DND-41 (cell line): Measurements from ENCODE around the gene LRRTM4.

ENCODE experiments used
- EZH2 ChIP-seq: IDR thresholded peaks from 3 replicates; pipeline ENCODE4 v1.6.1; 2012; ENCODE audit warnings: borderline replicate concordance, low read depth, mild to moderate bottlenecking, moderate library complexity, low read length, inconsistent platforms; ENCODE audit not compliant: severe bottlenecking
- TF ChIP-seq, protein P1 (sequence below): IDR thresholded peaks from 2 replicates; pipeline ENCODE4 v1.5.1; 2012; ENCODE audit warnings: borderline replicate concordance, low read length, moderate library complexity, mild to moderate bottlenecking; ENCODE audit not compliant: poor library complexity, severe bottlenecking; ENCODE audit errors: extremely low read depth

GRCh38 chr2:77185052-77185451 lies 337.1 kb downstream of the LRRTM4 start:
- TF ChIP-seq EZH2, result no peak
- TF ChIP-seq, protein P1, sequence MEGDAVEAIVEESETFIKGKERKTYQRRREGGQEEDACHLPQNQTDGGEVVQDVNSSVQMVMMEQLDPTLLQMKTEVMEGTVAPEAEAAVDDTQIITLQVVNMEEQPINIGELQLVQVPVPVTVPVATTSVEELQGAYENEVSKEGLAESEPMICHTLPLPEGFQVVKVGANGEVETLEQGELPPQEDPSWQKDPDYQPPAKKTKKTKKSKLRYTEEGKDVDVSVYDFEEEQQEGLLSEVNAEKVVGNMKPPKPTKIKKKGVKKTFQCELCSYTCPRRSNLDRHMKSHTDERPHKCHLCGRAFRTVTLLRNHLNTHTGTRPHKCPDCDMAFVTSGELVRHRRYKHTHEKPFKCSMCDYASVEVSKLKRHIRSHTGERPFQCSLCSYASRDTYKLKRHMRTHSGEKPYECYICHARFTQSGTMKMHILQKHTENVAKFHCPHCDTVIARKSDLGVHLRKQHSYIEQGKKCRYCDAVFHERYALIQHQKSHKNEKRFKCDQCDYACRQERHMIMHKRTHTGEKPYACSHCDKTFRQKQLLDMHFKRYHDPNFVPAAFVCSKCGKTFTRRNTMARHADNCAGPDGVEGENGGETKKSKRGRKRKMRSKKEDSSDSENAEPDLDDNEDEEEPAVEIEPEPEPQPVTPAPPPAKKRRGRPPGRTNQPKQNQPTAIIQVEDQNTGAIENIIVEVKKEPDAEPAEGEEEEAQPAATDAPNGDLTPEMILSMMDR, result no peak
